Liver (tissue), 9 donors: Measurements from ENCODE around the gene TPRA1. TPM values are rescaled to one million over a fixed set of nuclear protein-coding genes. Genes with fewer than 3 reads are reported as not detected.

Experiments used
- DNase-seq: peaks from one replicate; pipeline ENCODE4 v3.0.0-alpha.2; 2017; ENCODE audit warnings: low spot score
- H3K27ac ChIP-seq, 2 donors: one replicate each; pipeline ENCODE4 v1.7.0; 2013; ENCODE audit warnings: inconsistent platforms in 2 of 2, low read length in 2 of 2, control low read depth in 1 of 2, low read depth in 1 of 2, mild to moderate bottlenecking in 1 of 2
- H3K27me3 ChIP-seq, 4 donors: one replicate each; pipeline versions ENCODE4 v1.6.1 to v1.7.0; 2013; ENCODE audit warnings: low read length in 3 of 4, inconsistent platforms in 1 of 4, mild to moderate bottlenecking in 1 of 4, moderate library complexity in 1 of 4; ENCODE audit not compliant: control insufficient read depth in 4 of 4, insufficient read depth in 4 of 4
- H3K36me3 ChIP-seq, 4 donors: one replicate each; pipeline versions ENCODE4 v1.6.1 to v1.7.0; 2013; ENCODE audit warnings: low read length in 3 of 4, mild to moderate bottlenecking in 3 of 4, low read depth in 1 of 4, moderate library complexity in 1 of 4; ENCODE audit not compliant: control insufficient read depth in 4 of 4, insufficient read depth in 3 of 4
- H3K4me1 ChIP-seq, 4 donors: one replicate each; pipeline versions ENCODE4 v1.6.1 to v1.7.0; 2013; ENCODE audit warnings: low read length in 3 of 4, mild to moderate bottlenecking in 3 of 4, moderate library complexity in 1 of 4; ENCODE audit not compliant: control insufficient read depth in 4 of 4, insufficient read depth in 4 of 4
- H3K4me3 ChIP-seq, 3 donors: one replicate each; pipeline versions ENCODE4 v1.6.1 to v1.7.0; 2013; ENCODE audit warnings: low read length in 3 of 3, control low read depth in 1 of 3, low read depth in 1 of 3, mild to moderate bottlenecking in 1 of 3
- H3K9ac ChIP-seq, 2 donors: one replicate each; pipeline ENCODE4 v1.7.0; 2013; ENCODE audit warnings: low read length in 2 of 2, mild to moderate bottlenecking in 2 of 2, moderate library complexity in 2 of 2, control low read depth in 1 of 2, low read depth in 1 of 2
- H3K9me3 ChIP-seq, 4 donors: one replicate each; pipeline versions ENCODE4 v1.6.1 to v1.7.0; 2013; ENCODE audit warnings: low read length in 3 of 4; ENCODE audit not compliant: control insufficient read depth in 4 of 4
- EGR1 ChIP-seq, 2 donors: IDR thresholded peaks; 2 replicates each; pipeline ENCODE4 v1.6.1; 2016 to 2018; ENCODE audit warnings: antibody characterized with exemption in 2 of 2, low read depth in 2 of 2
- FOXA1 ChIP-seq: IDR thresholded peaks from 2 replicates; pipeline ENCODE4 v1.6.1; 2016; ENCODE audit warnings: antibody characterized with exemption
- FOXA2 ChIP-seq: IDR thresholded peaks from 2 replicates; pipeline ENCODE4 v1.6.1; 2016; ENCODE audit warnings: antibody characterized with exemption
- GABPA ChIP-seq, 2 donors: IDR thresholded peaks in 1 of 2; conservative IDR thresholded peaks in 1 of 2; 2 replicates each; pipeline ENCODE4 v1.6.1; 2016; ENCODE audit warnings: antibody characterized with exemption in 2 of 2, mild to moderate bottlenecking in 1 of 2, moderate library complexity in 1 of 2
- HNF4A ChIP-seq, 2 donors: conservative IDR thresholded peaks; 2 replicates each; pipeline ENCODE4 v1.6.1; 2016; ENCODE audit warnings: antibody characterized with exemption in 2 of 2, mild to moderate bottlenecking in 2 of 2
- JUND ChIP-seq, 2 donors: IDR thresholded peaks; 2 replicates each; pipeline ENCODE4 v1.6.1; 2016; ENCODE audit warnings: antibody characterized with exemption in 2 of 2
- NR2F2 ChIP-seq: IDR thresholded peaks from 2 replicates; pipeline ENCODE4 v1.6.1; 2016; ENCODE audit warnings: antibody characterized with exemption
- RAD21 ChIP-seq, 2 donors: IDR thresholded peaks; 2 replicates each; pipeline ENCODE4 v1.6.1; 2016; ENCODE audit warnings: antibody characterized with exemption in 2 of 2, mild to moderate bottlenecking in 2 of 2
- RXRA ChIP-seq, 2 donors: IDR thresholded peaks; 2 replicates each; pipeline ENCODE4 v1.6.1; 2017 to 2018; ENCODE audit warnings: antibody characterized with exemption in 2 of 2, mild to moderate bottlenecking in 1 of 2
- SP1 ChIP-seq: IDR thresholded peaks from 2 replicates; pipeline ENCODE4 v1.6.1; 2018; ENCODE audit warnings: antibody characterized with exemption, mild to moderate bottlenecking
- TAF1 ChIP-seq: conservative IDR thresholded peaks from 2 replicates; pipeline ENCODE4 v1.6.1; 2016; ENCODE audit warnings: antibody characterized with exemption, mild to moderate bottlenecking
- YY1 ChIP-seq: IDR thresholded peaks from 2 replicates; pipeline ENCODE4 v1.6.1; 2016; ENCODE audit warnings: antibody characterized with exemption, mild to moderate bottlenecking
- WGBS: extraction: QIAGEN DNeasy Blood & Tissue Kit; methylation state at CpG from one replicate; pipeline ENCODE4 v1.1.7; 2013; 5-methylcytosine and 5-hydroxymethylcytosine counted together
- polyA plus RNA-seq, 2 donors: library from polyadenylated mRNA; stranded (reverse) in 1 of 2; unstranded in 1 of 2; fragments of 200-250 nt in 1 of 2; fragments of >200 nt in 1 of 2; fragmentation: Nextera tagmentation in 1 of 2; extraction: Ambion mirVana in 1 of 2; gene quantifications; one replicate each; pipeline versions ENCODE4 v1.2.1 to v1.2.3, GENCODE V29; 2013 to 2015
- total RNA-seq, 2 donors: library from RNA; depleted of rRNA; stranded (reverse); fragments of >200 nt; gene quantifications; one replicate each; pipeline ENCODE4 v1.2.3, GENCODE V29; 2014
- TF ChIP-seq, protein P1 (sequence below): fragments of 150-350 bp; IDR thresholded peaks from 2 replicates; pipeline ENCODE4 v1.5.1; 2017; ENCODE audit warnings: improper control_type of control experiment, low read depth, low read length; ENCODE audit not compliant: missing input control
- TF ChIP-seq, protein P2 (sequence below): IDR thresholded peaks from 2 replicates; pipeline ENCODE4 v1.6.1; 2016; ENCODE audit warnings: antibody characterized with exemption, mild to moderate bottlenecking
- TF ChIP-seq, protein P3 (sequence below): IDR thresholded peaks from 2 replicates; pipeline ENCODE4 v1.6.1; 2016; ENCODE audit warnings: antibody characterized with exemption
- donor health status: healthy.
- donor health status: healthy.
- donor health status: healthy.
- donor health status: healthy.
- donor health status: healthy.

Gene TPRA1
- total and polyA plus RNA-seq, 4 donors = 17.3 to 27.1 (median 21.3) TPM

DNA sequence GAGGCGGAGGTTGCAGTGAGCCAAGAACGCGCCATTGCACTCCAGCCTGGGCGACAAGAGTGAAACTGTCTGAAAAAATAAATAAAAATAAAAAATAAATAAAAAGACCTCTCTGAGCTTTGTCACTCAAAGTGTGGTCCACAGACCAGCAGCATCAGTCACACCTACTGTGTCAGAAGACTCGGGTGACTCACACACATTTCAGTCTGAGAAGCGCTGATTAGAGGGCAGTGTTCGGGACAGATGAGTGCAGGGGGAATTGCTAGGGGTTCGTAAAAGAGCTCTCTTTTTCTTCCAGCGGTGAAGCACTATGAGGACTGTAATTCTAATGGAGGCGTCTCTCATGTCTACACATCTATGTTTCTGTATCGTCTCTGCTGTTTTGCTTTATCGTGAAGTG, 44.1 kb upstream of the TPRA1 start:
- H3K36me3 ChIP-seq = no peaks in the 10 kb centered on the region
- H3K27ac ChIP-seq = no peak overlapping the region
- H3K9ac ChIP-seq = no peak overlapping the region
- no peak for TF ChIP-seq TAF1
- TF ChIP-seq RAD21 (IDR thresholded peaks at IDR 0.05) = no peak
- no peak for TF ChIP-seq RXRA (IDR thresholded peaks at IDR 0.05)
- TF ChIP-seq, protein P1, sequence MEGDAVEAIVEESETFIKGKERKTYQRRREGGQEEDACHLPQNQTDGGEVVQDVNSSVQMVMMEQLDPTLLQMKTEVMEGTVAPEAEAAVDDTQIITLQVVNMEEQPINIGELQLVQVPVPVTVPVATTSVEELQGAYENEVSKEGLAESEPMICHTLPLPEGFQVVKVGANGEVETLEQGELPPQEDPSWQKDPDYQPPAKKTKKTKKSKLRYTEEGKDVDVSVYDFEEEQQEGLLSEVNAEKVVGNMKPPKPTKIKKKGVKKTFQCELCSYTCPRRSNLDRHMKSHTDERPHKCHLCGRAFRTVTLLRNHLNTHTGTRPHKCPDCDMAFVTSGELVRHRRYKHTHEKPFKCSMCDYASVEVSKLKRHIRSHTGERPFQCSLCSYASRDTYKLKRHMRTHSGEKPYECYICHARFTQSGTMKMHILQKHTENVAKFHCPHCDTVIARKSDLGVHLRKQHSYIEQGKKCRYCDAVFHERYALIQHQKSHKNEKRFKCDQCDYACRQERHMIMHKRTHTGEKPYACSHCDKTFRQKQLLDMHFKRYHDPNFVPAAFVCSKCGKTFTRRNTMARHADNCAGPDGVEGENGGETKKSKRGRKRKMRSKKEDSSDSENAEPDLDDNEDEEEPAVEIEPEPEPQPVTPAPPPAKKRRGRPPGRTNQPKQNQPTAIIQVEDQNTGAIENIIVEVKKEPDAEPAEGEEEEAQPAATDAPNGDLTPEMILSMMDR = no peak
- TF ChIP-seq, protein P2, sequence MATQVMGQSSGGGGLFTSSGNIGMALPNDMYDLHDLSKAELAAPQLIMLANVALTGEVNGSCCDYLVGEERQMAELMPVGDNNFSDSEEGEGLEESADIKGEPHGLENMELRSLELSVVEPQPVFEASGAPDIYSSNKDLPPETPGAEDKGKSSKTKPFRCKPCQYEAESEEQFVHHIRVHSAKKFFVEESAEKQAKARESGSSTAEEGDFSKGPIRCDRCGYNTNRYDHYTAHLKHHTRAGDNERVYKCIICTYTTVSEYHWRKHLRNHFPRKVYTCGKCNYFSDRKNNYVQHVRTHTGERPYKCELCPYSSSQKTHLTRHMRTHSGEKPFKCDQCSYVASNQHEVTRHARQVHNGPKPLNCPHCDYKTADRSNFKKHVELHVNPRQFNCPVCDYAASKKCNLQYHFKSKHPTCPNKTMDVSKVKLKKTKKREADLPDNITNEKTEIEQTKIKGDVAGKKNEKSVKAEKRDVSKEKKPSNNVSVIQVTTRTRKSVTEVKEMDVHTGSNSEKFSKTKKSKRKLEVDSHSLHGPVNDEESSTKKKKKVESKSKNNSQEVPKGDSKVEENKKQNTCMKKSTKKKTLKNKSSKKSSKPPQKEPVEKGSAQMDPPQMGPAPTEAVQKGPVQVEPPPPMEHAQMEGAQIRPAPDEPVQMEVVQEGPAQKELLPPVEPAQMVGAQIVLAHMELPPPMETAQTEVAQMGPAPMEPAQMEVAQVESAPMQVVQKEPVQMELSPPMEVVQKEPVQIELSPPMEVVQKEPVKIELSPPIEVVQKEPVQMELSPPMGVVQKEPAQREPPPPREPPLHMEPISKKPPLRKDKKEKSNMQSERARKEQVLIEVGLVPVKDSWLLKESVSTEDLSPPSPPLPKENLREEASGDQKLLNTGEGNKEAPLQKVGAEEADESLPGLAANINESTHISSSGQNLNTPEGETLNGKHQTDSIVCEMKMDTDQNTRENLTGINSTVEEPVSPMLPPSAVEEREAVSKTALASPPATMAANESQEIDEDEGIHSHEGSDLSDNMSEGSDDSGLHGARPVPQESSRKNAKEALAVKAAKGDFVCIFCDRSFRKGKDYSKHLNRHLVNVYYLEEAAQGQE = no peak
- no peak for TF ChIP-seq FOXA1
- TF ChIP-seq YY1 = no peak
- WGBS = 94% methylated on average over 12 of the region's 12 CpGs
- H3K4me1 ChIP-seq = peaks cover 0 to 5% (median 2%) of the 10 kb centered on the region in 4 donors
- no peaks in the 10 kb centered on the region for H3K9me3 ChIP-seq
- DNase-seq = no peak
- H3K4me3 ChIP-seq = no peak overlapping the region
- peaks cover 0 to 5% (median 0%) of the 10 kb centered on the region in 4 donors for H3K27me3 ChIP-seq

DNA sequence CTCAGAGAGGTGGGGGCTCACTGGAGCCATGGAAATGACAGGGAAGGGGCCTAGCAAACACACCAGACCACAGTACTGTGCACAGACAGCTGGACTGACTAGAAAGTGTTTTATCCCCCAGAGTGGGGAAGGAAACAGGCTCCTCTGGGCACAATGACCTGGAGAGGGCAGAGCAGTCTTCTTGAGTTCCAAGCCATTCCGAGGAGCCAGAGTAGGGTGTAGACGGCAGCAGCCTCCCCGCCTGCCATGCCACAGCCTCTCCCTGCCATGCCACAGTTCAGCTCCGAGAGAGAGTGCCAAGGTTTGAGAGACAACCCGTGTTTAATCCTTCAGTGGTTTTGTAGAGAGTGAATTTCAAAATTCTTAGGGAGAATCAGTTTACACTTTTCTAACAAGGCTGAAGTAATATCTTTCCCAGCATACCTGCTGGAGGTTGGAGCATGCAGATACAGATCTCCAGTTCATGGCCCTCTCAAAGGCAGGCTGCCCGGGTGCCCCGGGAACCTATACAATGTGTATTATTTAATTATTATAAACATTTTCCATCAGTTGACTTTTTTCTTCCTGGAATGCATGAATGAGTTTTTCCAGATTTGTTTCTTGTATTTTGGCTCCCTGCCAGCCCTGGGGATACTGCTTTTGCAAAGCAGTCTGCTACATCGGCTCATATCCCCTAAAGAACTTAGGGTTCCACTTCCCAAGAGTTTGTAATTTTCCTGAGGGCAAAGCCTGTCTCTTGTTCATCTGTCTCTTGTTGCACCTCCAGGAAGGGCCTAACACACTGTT, 41.7 kb upstream of the TPRA1 start:
- Histone ChIP-seq H3K9ac (no peak overlapping the region), H3K27me3 (peaks cover 0 to 5% (median 0%) of the 10 kb centered on the region in 4 donors), H3K4me1 (peaks cover 4 to 10% (median 6%) of the 10 kb centered on the region in 4 donors), H3K9me3 (no peaks in the 10 kb centered on the region), H3K4me3 (no peak overlapping the region), H3K27ac (no peak overlapping the region), H3K36me3 (no peaks in the 10 kb centered on the region)
- WGBS = 88% methylated on average over 8 of the region's 8 CpGs
- no peak for DNase-seq
- TF ChIP-seq HNF4A (conservative IDR thresholded peaks at IDR 0.05) = no peak
- no peak for TF ChIP-seq YY1
- TF ChIP-seq, protein P2 = no peak
- TF ChIP-seq TAF1 = no peak
- TF ChIP-seq JUND (IDR thresholded peaks at IDR 0.05) = no peak
- no peak for TF ChIP-seq EGR1 (IDR thresholded peaks at IDR 0.05; ENCODE audit: low read depth in 2 of 2)
- TF ChIP-seq, protein P1 = no peak
- TF ChIP-seq, protein P3, sequence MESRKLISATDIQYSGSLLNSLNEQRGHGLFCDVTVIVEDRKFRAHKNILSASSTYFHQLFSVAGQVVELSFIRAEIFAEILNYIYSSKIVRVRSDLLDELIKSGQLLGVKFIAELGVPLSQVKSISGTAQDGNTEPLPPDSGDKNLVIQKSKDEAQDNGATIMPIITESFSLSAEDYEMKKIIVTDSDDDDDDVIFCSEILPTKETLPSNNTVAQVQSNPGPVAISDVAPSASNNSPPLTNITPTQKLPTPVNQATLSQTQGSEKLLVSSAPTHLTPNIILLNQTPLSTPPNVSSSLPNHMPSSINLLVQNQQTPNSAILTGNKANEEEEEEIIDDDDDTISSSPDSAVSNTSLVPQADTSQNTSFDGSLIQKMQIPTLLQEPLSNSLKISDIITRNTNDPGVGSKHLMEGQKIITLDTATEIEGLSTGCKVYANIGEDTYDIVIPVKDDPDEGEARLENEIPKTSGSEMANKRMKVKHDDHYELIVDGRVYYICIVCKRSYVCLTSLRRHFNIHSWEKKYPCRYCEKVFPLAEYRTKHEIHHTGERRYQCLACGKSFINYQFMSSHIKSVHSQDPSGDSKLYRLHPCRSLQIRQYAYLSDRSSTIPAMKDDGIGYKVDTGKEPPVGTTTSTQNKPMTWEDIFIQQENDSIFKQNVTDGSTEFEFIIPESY = no peak
- TF ChIP-seq SP1 = no peak
- no peak for TF ChIP-seq FOXA2
- TF ChIP-seq GABPA (IDR thresholded peaks at IDR 0.05 in 1 of 2, conservative IDR thresholded peaks at IDR 0.05 in 1 of 2) = no peak
- no peak for TF ChIP-seq RXRA (IDR thresholded peaks at IDR 0.05)
- no peak for TF ChIP-seq NR2F2
- TF ChIP-seq RAD21 (IDR thresholded peaks at IDR 0.05) = no peak
